ENCODE measurements around the gene NALCN. TPM values are rescaled to one million over a fixed set of nuclear protein-coding genes. Genes with fewer than 3 reads are reported as not detected.

NALCN gene
- total and polyA plus RNA-seq, 2 of the 8 experiments (the other 6 are each of a cell fraction or from before 2014, with no cell fraction given) = 0.26 to 0.54 TPM

DNA sequence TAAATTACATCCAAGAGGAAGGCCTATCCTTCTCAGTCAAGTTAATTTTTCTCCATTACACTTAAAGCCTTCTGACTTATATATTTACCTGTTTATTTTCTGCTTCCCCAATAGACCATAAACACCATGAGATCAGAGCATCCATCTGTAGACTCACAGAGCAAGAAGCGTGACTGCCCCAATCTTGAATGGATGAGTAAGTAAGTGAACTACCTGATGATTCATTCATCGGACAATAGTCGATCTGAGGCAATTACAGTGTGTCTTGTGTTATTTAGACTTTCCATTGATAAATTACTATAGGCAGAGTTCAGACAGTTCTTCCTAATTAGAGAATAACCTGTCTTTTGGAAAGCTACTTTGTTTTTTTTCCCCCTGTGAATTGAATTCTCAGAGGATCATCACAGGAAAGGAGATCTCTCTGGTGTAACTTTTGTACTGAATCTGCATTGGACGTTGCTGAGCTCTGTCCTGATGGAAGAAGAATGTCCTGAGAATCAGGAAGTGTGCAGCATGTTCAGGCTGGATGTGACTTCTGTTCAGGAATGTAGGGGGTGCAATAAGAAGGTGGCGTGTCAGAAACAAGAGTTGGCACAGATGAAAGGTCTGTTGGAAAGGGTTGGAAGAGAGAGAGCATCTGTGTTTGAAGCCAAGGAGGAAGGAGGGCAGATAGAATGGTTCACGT lies 367.0 kb downstream of the NALCN start:
- H2BK120ac ChIP-seq (replicated peaks; ENCODE audit: low read depth, low read length) = no peak overlapping the region
- H3K4me2 ChIP-seq (ENCODE audit: insufficient read depth in 1 of 2, low read depth in 2 of 2, low read length in 2 of 2) = no peak overlapping the region
- ChIA-PET POLR2A (ENCODE audit: partially characterized antibody) (no interaction called here), CTCF (ENCODE audit: partially characterized antibody) (interaction anchor here (1.0 to 2.5 kb wide), 2 partner anchors 10 to 65 kb away, joined by 3 to 7 read pairs; no protein-coding TSS in a partner anchor)
- H3K4me3 ChIP-seq (ENCODE audit: extremely low read depth in 1 of 4, insufficient read depth in 2 of 4, low read depth in 3 of 4, low read length in 4 of 4) = no peak overlapping the region
- no peak overlapping the region for H3K27ac ChIP-seq (ENCODE audit: low read depth, low read length)
- H3K9ac ChIP-seq (replicated peaks in 1 of 4; ENCODE audit: extremely low read depth in 1 of 4, low read depth in 3 of 4, low read length in 3 of 4) = no peak overlapping the region
- WGBS, 2 experiments (ENCODE audit: extremely low coverage in 1 of 2, insufficient coverage in 1 of 2, insufficient read length in 1 of 2, insufficient replicate concordance in 2 of 2, low coverage in 1 of 2, low lambda C conversion rate in 2 of 2, missing lambda C conversion rate in 1 of 2) = 94% methylated on average over 6 of the region's 6 CpGs; no CpG with 5 or more reads in 1 of the 2 experiments
- no peaks in the 10 kb centered on the region for H4K20me1 ChIP-seq (replicated peaks in 1 of 2; ENCODE audit: control insufficient read depth in 1 of 2, insufficient read depth in 2 of 2, low read length in 2 of 2)
- no peak overlapping the region for H3K23ac ChIP-seq (ENCODE audit: insufficient read length)
- H2AFZ ChIP-seq (ENCODE audit: low read length) = no peak overlapping the region
- no peak overlapping the region for H4K5ac ChIP-seq (ENCODE audit: insufficient read length, low read depth, low read length)
- no peak overlapping the region for H2BK5ac ChIP-seq (ENCODE audit: low read depth, low read length)
- no peak overlapping the region for H3K14ac ChIP-seq (ENCODE audit: insufficient read length)
- no peaks in the 10 kb centered on the region for H3K36me3 ChIP-seq (ENCODE audit: control insufficient read depth in 2 of 4, insufficient read depth in 4 of 4, low read length in 3 of 4)
- no peaks in the 10 kb centered on the region for H3K79me2 ChIP-seq (ENCODE audit: control insufficient read depth in 1 of 2, insufficient read depth in 2 of 2, low read length in 2 of 2)
- FAIRE-seq (no peak), DNase-seq (ENCODE audit: low read depth in 1 of 2, low spot score in 2 of 2) (no peak)
- no peaks in the 10 kb centered on the region for H3K27me3 ChIP-seq (replicated peaks in 1 of 4; ENCODE audit: control insufficient read depth in 3 of 4, extremely low read depth in 1 of 4, insufficient read depth in 3 of 4, low read length in 3 of 4)
- H2BK20ac ChIP-seq (ENCODE audit: low read length) = no peak overlapping the region
- H2BK12ac ChIP-seq (ENCODE audit: low read depth, low read length) = no peak overlapping the region
- H4K91ac ChIP-seq (replicated peaks; ENCODE audit: insufficient read length, low read length) = no peak overlapping the region
- 0 out of 2 replicates have a peak overlapping the region, but pooled peaks have one; percentile 37 for H2BK15ac ChIP-seq (ENCODE audit: low read length)
- H3K18ac ChIP-seq (ENCODE audit: extremely low read depth, low read length) = no peak overlapping the region
- no peaks in the 10 kb centered on the region for H3K23me2 ChIP-seq (ENCODE audit: low read depth, low read length)
- H3K79me1 ChIP-seq (ENCODE audit: low read depth, low read length) = no peaks in the 10 kb centered on the region
- no peak overlapping the region for H3K4ac ChIP-seq (replicated peaks; ENCODE audit: insufficient read length, low read depth, low read length)
- H3K4me1 ChIP-seq (replicated peaks in 1 of 4; ENCODE audit: control insufficient read depth in 3 of 4, insufficient read depth in 4 of 4, low read length in 3 of 4) = no peaks in the 10 kb centered on the region
- H2AK5ac ChIP-seq (ENCODE audit: low read depth, low read length) = no peak overlapping the region
- no peak overlapping the region for H3K56ac ChIP-seq (replicated peaks; ENCODE audit: insufficient read length, low read depth, low read length)
- no peak overlapping the region for H4K8ac ChIP-seq (ENCODE audit: extremely low read depth, insufficient read depth, low read length)
- no peaks in the 10 kb centered on the region for H3K9me3 ChIP-seq (ENCODE audit: insufficient read depth in 2 of 2, low read depth in 1 of 2, low read length in 1 of 2)

Data from H1 (cell line).